ENCODE results near the gene HRK. TPM values are rescaled to one million over a fixed set of nuclear protein-coding genes. Genes with fewer than 3 reads are reported as not detected.

Gene HRK
- total and polyA plus RNA-seq, 10 of the 15 experiments (the other 5 are each of a cell fraction or from before 2014, with no cell fraction given) = not detected

DNA sequence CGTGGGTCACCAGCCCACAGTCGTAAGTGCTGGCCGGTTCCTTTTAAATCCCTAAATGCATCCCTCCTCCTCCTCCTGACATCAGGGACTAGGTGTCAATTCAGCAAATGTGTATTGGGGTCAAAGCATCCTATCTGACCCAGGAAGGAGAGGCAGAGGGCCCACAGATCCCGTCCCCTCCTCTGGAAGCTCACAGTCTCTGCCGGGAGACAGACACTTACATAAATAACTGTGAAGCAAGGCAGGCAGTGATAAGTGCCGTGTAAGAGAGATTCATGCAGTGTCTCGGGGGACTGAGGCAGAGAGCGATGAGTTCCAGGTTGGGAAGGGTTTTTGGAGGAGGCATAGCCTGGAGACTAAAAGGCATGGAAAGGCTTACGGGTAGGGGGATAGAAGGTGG, 44.1 kb downstream of the HRK start:
- no peaks in the 10 kb centered on the region; a peak in 2 of 4 replicates for H3K36me3 ChIP-seq (ENCODE audit: control insufficient read depth in 2 of 2, insufficient read depth in 2 of 2, low read length in 1 of 2)
- intact Hi-C loops (cut with micrococcal nuclease; ENCODE audit: unreplicated experiment) = no loop called here
- WGBS (ENCODE audit: insufficient coverage, insufficient replicate concordance, low lambda C conversion rate, missing lambda C conversion rate) = 99% methylated on average over 9 of the region's 9 CpGs
- ChIA-PET SMC1A (ENCODE audit: uncharacterized antibody, unreplicated experiment) (interaction anchor here (0.6 kb wide), 1 partner anchor 382 kb away, joined by 3 read pairs; no protein-coding TSS in a partner anchor), RAD21 (ENCODE audit: unreplicated experiment) (no interaction called here), CTCF (no interaction called here), POLR2A (no interaction called here)
- no peak overlapping the region for H3K27ac ChIP-seq (ENCODE audit: control insufficient read depth, insufficient read depth)
- in situ Hi-C loops (cut with MboI) = no loop called here
- DNase-seq (ENCODE audit: low read depth, low spot score) (no peak), FAIRE-seq (no peak), ATAC-seq (no peak)
- H2AFZ ChIP-seq (ENCODE audit: control insufficient read depth, low read depth, low read length) = no peak overlapping the region
- no peak overlapping the region for H3K4me3 ChIP-seq
- BruUV-seq (replicated peaks) = no TSS peak
- TF ChIP-seq SIX5 (IDR thresholded peaks at IDR 0.05; ENCODE audit: low read depth, low read length, severe bottlenecking) (no peak), ETV6 (conservative IDR thresholded peaks at IDR 0.05 in 1 of 2, IDR thresholded peaks at IDR 0.05 in 1 of 2; ENCODE audit: borderline replicate concordance in 1 of 2, low read depth in 1 of 2) (no peak), ZZZ3 (IDR thresholded peaks at IDR 0.05; ENCODE audit: control insufficient read depth, insufficient read length, low read depth) (no peak), MYB (IDR thresholded peaks at IDR 0.05; ENCODE audit: borderline replicate concordance, low read depth, low read length) (no peak), MEF2B (IDR thresholded peaks at IDR 0.05; ENCODE audit: partially characterized antibody, poor library complexity, severe bottlenecking) (no peak)
- TF ChIP-seq, protein P1, sequence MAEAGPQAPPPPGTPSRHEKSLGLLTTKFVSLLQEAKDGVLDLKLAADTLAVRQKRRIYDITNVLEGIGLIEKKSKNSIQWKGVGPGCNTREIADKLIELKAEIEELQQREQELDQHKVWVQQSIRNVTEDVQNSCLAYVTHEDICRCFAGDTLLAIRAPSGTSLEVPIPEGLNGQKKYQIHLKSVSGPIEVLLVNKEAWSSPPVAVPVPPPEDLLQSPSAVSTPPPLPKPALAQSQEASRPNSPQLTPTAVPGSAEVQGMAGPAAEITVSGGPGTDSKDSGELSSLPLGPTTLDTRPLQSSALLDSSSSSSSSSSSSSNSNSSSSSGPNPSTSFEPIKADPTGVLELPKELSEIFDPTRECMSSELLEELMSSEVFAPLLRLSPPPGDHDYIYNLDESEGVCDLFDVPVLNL (IDR thresholded peaks at IDR 0.05; ENCODE audit: low read depth, low read length) = no peak
- TF ChIP-seq, protein P2, sequence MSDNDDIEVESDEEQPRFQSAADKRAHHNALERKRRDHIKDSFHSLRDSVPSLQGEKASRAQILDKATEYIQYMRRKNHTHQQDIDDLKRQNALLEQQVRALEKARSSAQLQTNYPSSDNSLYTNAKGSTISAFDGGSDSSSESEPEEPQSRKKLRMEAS (IDR thresholded peaks at IDR 0.05; ENCODE audit: low read depth, low read length) = no peak
- H3K27me3 ChIP-seq (replicated peaks in 1 of 2; ENCODE audit: control insufficient read depth in 2 of 2, insufficient read depth in 2 of 2, low read length in 1 of 2) = no peaks in the 10 kb centered on the region
- H4K20me1 ChIP-seq (ENCODE audit: control insufficient read depth, insufficient read depth) = no peaks in the 10 kb centered on the region
- H3K4me1 ChIP-seq (ENCODE audit: control insufficient read depth, insufficient read depth, low read length) = no peaks in the 10 kb centered on the region
- no peaks in the 10 kb centered on the region for H3K9me3 ChIP-seq (replicated peaks; ENCODE audit: control insufficient read depth, insufficient read depth, low read length)
- no peaks in the 10 kb centered on the region for H3K79me2 ChIP-seq (ENCODE audit: control insufficient read depth, insufficient read depth, low read length)
- H3K9ac ChIP-seq (ENCODE audit: control insufficient read depth, insufficient read depth, low read length) = no peak overlapping the region
- no peak overlapping the region for H3K4me2 ChIP-seq (ENCODE audit: control insufficient read depth, insufficient read depth)

Data from GM12878 (cell line).